Prostate gland (tissue), 2 donors: Measurements from ENCODE around the gene PCDHGA1.

Experiments
- POLR2A ChIP-seq: fragments of 450-650 bp; IDR thresholded peaks from one replicate; pipeline ENCODE4 v1.6.1; 2016; ENCODE audit warnings: antibody characterized with exemption, mild to moderate bottlenecking
- TF ChIP-seq, protein P1 (sequence below), 4 experiments: fragments of 200-600 bp in 2 of 4; fragments of 450-650 bp in 2 of 4; sonication (generic) in 2 of 4; IDR thresholded peaks; 1 replicate in 3 of 4; 2 replicates in 1 of 4; pipeline ENCODE4 v1.5.1; 2016 to 2019; ENCODE audit warnings: antibody characterized with exemption in 4 of 4, mild to moderate bottlenecking in 2 of 4, moderate library complexity in 2 of 4

DNA sequence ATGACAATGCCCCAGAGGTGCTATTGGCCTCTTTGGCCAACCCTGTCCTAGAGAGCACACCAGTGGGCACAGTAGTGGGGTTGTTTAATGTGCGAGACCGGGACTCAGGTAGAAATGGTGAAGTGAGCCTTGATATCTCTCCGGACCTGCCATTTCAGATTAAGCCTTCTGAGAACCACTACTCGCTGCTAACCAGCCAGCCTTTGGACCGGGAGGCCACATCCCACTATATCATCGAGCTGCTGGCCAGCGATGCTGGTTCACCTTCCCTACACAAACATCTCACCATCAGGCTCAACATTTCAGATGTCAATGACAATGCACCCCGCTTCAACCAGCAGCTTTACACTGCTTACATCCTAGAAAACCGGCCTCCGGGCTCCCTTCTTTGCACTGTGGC lies 160.0 kb downstream of the PCDHGA1 start:
- TF ChIP-seq, protein P1, sequence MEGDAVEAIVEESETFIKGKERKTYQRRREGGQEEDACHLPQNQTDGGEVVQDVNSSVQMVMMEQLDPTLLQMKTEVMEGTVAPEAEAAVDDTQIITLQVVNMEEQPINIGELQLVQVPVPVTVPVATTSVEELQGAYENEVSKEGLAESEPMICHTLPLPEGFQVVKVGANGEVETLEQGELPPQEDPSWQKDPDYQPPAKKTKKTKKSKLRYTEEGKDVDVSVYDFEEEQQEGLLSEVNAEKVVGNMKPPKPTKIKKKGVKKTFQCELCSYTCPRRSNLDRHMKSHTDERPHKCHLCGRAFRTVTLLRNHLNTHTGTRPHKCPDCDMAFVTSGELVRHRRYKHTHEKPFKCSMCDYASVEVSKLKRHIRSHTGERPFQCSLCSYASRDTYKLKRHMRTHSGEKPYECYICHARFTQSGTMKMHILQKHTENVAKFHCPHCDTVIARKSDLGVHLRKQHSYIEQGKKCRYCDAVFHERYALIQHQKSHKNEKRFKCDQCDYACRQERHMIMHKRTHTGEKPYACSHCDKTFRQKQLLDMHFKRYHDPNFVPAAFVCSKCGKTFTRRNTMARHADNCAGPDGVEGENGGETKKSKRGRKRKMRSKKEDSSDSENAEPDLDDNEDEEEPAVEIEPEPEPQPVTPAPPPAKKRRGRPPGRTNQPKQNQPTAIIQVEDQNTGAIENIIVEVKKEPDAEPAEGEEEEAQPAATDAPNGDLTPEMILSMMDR (IDR thresholded peaks at IDR 0.05) = no peak
- TF ChIP-seq POLR2A = no peak
